Mammary epithelial cell (primary cell): Measurements from ENCODE around the gene NSUN4.

ENCODE experiments used
- EZH2 ChIP-seq: IDR thresholded peaks from 2 replicates; pipeline ENCODE4 v1.6.1; 2012; ENCODE audit warnings: low read length, inconsistent platforms, borderline replicate concordance
- TF ChIP-seq, protein P1 (sequence below), 2 donors: IDR thresholded peaks in 1 of 2; conservative IDR thresholded peaks in 1 of 2; 2 replicates each; pipeline ENCODE4 v1.5.1; 2011 to 2012; ENCODE audit warnings: inconsistent platforms in 2 of 2, low read length in 2 of 2, mild to moderate bottlenecking in 2 of 2, control low read depth in 1 of 2, low read depth in 1 of 2; ENCODE audit not compliant: insufficient read depth in 1 of 2; ENCODE audit errors: extremely low read depth in 1 of 2

DNA sequence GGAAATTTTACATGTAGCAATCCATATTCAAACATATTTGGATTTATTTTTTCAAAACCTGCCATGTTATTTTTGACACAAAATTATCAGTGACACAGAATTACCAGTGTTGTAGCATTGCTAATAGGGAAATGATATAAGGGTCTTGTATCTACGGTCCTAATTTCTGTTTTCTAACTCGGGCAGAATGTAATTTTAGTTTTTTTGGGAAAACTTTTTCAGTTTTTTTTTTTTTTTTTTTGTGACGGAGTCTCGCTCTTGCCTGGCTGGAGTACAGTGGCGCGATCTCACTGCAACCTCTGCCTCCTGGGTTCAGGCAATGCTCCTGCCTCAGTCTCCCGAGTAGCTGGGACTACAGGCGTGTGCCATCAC, 34.5 kb upstream of the NSUN4 start:
- TF ChIP-seq, protein P1, sequence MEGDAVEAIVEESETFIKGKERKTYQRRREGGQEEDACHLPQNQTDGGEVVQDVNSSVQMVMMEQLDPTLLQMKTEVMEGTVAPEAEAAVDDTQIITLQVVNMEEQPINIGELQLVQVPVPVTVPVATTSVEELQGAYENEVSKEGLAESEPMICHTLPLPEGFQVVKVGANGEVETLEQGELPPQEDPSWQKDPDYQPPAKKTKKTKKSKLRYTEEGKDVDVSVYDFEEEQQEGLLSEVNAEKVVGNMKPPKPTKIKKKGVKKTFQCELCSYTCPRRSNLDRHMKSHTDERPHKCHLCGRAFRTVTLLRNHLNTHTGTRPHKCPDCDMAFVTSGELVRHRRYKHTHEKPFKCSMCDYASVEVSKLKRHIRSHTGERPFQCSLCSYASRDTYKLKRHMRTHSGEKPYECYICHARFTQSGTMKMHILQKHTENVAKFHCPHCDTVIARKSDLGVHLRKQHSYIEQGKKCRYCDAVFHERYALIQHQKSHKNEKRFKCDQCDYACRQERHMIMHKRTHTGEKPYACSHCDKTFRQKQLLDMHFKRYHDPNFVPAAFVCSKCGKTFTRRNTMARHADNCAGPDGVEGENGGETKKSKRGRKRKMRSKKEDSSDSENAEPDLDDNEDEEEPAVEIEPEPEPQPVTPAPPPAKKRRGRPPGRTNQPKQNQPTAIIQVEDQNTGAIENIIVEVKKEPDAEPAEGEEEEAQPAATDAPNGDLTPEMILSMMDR (conservative IDR thresholded peaks at IDR 0.05 in 1 of 2, IDR thresholded peaks at IDR 0.05 in 1 of 2; ENCODE audit: extremely low read depth in 1 of 2, insufficient read depth in 1 of 2, low read depth in 1 of 2, low read length in 2 of 2), result no peak
- TF ChIP-seq EZH2, result no peak
